Gastrocnemius medialis (tissue), 4 donors: ENCODE data around the gene CLNK. TPM values are rescaled to one million over a fixed set of nuclear protein-coding genes. Genes with fewer than 3 reads are reported as not detected.

ENCODE experiments used
- ATAC-seq, 2 donors: fragments of 150-250 bp; one replicate each; pipeline ENCODE4 v1.9.1; 2016
- DNase-seq, 2 donors: peaks; one replicate each; pipeline ENCODE4 v3.0.0-alpha.2; 2019
- H3K27ac ChIP-seq, 4 donors: fragments of 200-600 bp; sonication (generic); 1 replicate in 1 of 4; 2 replicates in 3 of 4; pipeline ENCODE4 v1.5.1; 2016 to 2018; ENCODE audit warnings: mild to moderate bottlenecking in 2 of 4, moderate library complexity in 1 of 4
- H3K27me3 ChIP-seq, 3 donors: fragments of 200-600 bp; sonication (generic) in 2 of 3; 1 replicate in 1 of 3; 2 replicates in 2 of 3; pipeline versions ENCODE4 v1.5.1 to v1.6.0; 2016 to 2019; ENCODE audit warnings: mild to moderate bottlenecking in 1 of 3, moderate library complexity in 1 of 3
- H3K36me3 ChIP-seq, 2 donors: fragments of 200-600 bp; sonication (generic) in 1 of 2; one replicate each; pipeline ENCODE4 v1.5.1; 2017 to 2018
- H3K4me1 ChIP-seq, 2 donors: fragments of 200-600 bp; sonication (generic) in 1 of 2; one replicate each; pipeline ENCODE4 v1.5.1; 2016 to 2017; ENCODE audit warnings: mild to moderate bottlenecking in 2 of 2
- H3K4me3 ChIP-seq, 4 donors: fragments of 200-600 bp; sonication (generic) in 3 of 4; 1 replicate in 1 of 4; 2 replicates in 3 of 4; pipeline ENCODE4 v1.5.1; 2016 to 2019; ENCODE audit warnings: mild to moderate bottlenecking in 2 of 4
- H3K9me3 ChIP-seq, 3 donors: fragments of 200-600 bp; sonication (generic) in 2 of 3; 1 replicate in 1 of 3; 2 replicates in 2 of 3; pipeline ENCODE4 v1.5.1; 2016 to 2019
- POLR2A ChIP-seq, 2 donors: fragments of 450-650 bp; IDR thresholded peaks; one replicate each; pipeline ENCODE4 v1.6.1; 2017; ENCODE audit warnings: antibody characterized with exemption in 2 of 2, mild to moderate bottlenecking in 2 of 2, moderate library complexity in 2 of 2
- in situ Hi-C, 4 donors: fragments of 200-750 bp; cut with MboI; loops; one replicate each; pipeline versions ENCODE4 v1.15.0 to v1.8.0; 2017; ENCODE audit warnings: low sequenced_read_pairs in 4 of 4
- intact Hi-C: fragments of 100-400 bp; cut with DNase I; formaldehyde crosslinking; loops from one replicate; pipeline ENCODE4 v1.15.1; 2023; ENCODE audit warnings: low total_unique reads
- total RNA-seq, 4 donors: library from RNA; depleted of rRNA; stranded (reverse); fragments of >200 nt; gene quantifications; one replicate each; pipeline versions ENCODE4 v1.1.0 to v1.2.3, GENCODE V29; 2016
- TF ChIP-seq, protein P1 (sequence below), 5 experiments: fragments of 450-650 bp in 3 of 5; fragments of 200-600 bp in 2 of 5; sonication (generic) in 2 of 5; IDR thresholded peaks in 4 of 5; conservative IDR thresholded peaks in 1 of 5; 1 replicate in 4 of 5; 2 replicates in 1 of 5; pipeline ENCODE4 v1.5.1; 2016 to 2019; ENCODE audit warnings: antibody characterized with exemption in 5 of 5, mild to moderate bottlenecking in 3 of 5, moderate library complexity in 3 of 5

CLNK gene
- total RNA-seq, 4 donors from 2014 or later: not detected

DNA sequence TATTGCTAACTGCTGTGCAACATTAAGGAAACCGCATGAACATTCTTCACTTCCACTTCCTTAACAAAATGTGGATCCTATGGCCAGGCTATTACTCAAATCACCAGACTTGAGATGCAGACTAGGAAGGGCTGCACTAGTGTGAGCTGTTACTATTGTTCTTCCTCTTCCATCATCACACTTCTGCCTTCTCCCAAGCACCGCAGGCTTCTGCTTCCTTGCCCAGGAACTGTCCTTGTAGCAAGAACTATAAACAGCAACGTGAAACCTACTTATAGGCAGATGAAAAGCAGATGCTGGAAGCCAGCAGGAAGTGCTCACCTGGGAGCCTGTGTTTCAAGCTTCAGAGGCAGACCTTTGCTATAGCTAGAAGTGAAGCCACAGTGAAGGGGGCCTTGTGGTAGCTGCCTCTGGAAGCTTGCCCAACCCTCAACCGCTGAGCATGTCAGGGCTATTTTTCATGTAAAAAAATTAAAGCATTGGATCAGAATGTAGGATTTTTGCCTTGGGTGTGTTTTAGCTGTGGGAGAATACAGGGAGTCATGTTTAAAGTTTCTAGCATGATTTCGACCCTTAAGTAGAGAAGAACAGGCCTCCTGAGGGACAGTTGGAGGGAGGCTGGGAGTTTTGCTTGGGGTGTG is 43.9 kb downstream of the CLNK start:
- in situ Hi-C loops: no loop called here
- no peaks in the 10 kb centered on the region for H3K36me3 ChIP-seq
- TF ChIP-seq, protein P1, sequence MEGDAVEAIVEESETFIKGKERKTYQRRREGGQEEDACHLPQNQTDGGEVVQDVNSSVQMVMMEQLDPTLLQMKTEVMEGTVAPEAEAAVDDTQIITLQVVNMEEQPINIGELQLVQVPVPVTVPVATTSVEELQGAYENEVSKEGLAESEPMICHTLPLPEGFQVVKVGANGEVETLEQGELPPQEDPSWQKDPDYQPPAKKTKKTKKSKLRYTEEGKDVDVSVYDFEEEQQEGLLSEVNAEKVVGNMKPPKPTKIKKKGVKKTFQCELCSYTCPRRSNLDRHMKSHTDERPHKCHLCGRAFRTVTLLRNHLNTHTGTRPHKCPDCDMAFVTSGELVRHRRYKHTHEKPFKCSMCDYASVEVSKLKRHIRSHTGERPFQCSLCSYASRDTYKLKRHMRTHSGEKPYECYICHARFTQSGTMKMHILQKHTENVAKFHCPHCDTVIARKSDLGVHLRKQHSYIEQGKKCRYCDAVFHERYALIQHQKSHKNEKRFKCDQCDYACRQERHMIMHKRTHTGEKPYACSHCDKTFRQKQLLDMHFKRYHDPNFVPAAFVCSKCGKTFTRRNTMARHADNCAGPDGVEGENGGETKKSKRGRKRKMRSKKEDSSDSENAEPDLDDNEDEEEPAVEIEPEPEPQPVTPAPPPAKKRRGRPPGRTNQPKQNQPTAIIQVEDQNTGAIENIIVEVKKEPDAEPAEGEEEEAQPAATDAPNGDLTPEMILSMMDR (IDR thresholded peaks at IDR 0.05 in 4 of 5, conservative IDR thresholded peaks at IDR 0.05 in 1 of 5): no peak
- no peak for TF ChIP-seq POLR2A (IDR thresholded peaks at IDR 0.05)
- ATAC-seq (no peak), DNase-seq (no peak)
- intact Hi-C loops: no loop called here
- H3K27ac ChIP-seq: no peak overlapping the region
- H3K27me3 ChIP-seq: no peaks in the 10 kb centered on the region
- no peaks in the 10 kb centered on the region for H3K9me3 ChIP-seq
- H3K4me3 ChIP-seq: no peak overlapping the region
- no peaks in the 10 kb centered on the region for H3K4me1 ChIP-seq

DNA sequence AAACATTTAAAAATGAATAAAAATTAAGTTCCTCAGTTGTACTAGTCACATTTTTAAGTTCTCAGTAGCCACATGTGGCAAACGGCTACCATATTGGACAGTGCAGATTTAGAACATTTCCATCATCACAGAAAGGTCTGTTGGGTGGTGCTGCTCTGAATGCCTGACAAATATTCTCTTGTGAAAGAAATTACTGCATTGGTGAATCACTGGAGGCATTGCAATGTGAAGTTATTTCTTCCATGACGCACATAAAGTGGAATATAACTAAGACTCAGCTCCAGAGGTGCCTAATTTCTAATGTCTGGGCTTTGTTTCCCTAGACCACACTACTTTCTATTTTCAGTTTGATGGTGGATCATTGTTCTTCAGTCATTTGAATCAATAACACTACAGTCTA is 44.9 kb downstream of the CLNK start:
- ATAC-seq (no peak), DNase-seq (no peak)
- no peak for TF ChIP-seq POLR2A (IDR thresholded peaks at IDR 0.05)
- TF ChIP-seq, protein P1 (IDR thresholded peaks at IDR 0.05 in 4 of 5, conservative IDR thresholded peaks at IDR 0.05 in 1 of 5): no peak
- Histone ChIP-seq H3K4me3 (no peak overlapping the region), H3K9me3 (no peaks in the 10 kb centered on the region), H3K4me1 (no peaks in the 10 kb centered on the region), H3K27me3 (no peaks in the 10 kb centered on the region), H3K27ac (no peak overlapping the region), H3K36me3 (no peaks in the 10 kb centered on the region)
- intact Hi-C loops (no loop called here), in situ Hi-C loops (no loop called here)

DNA sequence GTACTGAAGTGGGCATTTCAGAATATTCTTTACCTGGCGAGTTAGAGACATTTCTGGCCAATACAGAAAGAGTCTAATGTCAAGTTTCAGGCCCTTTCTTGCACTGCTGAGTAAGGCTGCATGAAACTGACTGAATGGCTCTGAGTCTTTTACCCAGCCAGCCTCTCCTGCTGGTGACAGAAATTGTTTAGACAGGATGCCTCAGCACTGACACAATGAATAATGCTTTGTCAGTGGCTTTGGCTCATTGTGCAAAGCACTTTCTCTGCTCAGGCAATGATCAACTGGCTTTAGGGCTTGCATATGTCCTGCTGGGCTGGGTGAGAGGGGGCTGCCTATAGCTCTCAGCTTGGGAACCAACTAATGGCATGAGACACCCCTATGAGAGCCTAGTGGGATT is 45.5 kb downstream of the CLNK start:
- DNase-seq (no peak), ATAC-seq (no peak)
- H3K4me1 ChIP-seq: no peaks in the 10 kb centered on the region
- no peaks in the 10 kb centered on the region for H3K27me3 ChIP-seq
- H3K9me3 ChIP-seq: no peaks in the 10 kb centered on the region
- intact Hi-C loops (no loop called here), in situ Hi-C loops (no loop called here)
- TF ChIP-seq POLR2A (IDR thresholded peaks at IDR 0.05): no peak
- TF ChIP-seq, protein P1 (IDR thresholded peaks at IDR 0.05 in 4 of 5, conservative IDR thresholded peaks at IDR 0.05 in 1 of 5): no peak
- H3K27ac ChIP-seq: no peak overlapping the region
- no peaks in the 10 kb centered on the region for H3K36me3 ChIP-seq
- no peak overlapping the region for H3K4me3 ChIP-seq

DNA sequence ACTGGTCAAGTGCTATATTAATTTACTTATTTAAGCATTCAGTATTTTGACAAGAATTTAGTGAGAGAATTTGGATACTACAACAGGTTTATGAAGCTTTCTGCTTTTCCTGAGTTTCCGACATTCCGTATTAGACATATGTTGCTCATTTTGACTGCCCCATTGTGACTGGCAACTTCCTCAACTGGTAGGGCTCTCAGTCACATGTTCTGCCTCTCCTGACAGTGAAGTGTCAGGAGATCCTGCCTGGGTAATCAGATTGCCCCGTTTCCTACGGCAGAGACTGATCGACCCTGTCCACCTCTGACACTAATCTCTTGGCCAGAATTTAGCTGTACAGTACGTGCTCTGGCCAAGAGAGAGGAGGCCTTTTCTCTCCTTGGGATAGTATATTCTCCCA is 49.5 kb downstream of the CLNK start:
- H3K36me3 ChIP-seq: no peaks in the 10 kb centered on the region
- in situ Hi-C loops (no loop called here), intact Hi-C loops (no loop called here)
- H3K4me3 ChIP-seq: no peak overlapping the region
- no peak overlapping the region for H3K27ac ChIP-seq
- no peaks in the 10 kb centered on the region for H3K4me1 ChIP-seq
- DNase-seq (no peak), ATAC-seq (no peak)
- H3K27me3 ChIP-seq: no peaks in the 10 kb centered on the region
- no peak for TF ChIP-seq POLR2A (IDR thresholded peaks at IDR 0.05)
- TF ChIP-seq, protein P1 (IDR thresholded peaks at IDR 0.05 in 4 of 5, conservative IDR thresholded peaks at IDR 0.05 in 1 of 5): no peak
- H3K9me3 ChIP-seq: no peaks in the 10 kb centered on the region

DNA sequence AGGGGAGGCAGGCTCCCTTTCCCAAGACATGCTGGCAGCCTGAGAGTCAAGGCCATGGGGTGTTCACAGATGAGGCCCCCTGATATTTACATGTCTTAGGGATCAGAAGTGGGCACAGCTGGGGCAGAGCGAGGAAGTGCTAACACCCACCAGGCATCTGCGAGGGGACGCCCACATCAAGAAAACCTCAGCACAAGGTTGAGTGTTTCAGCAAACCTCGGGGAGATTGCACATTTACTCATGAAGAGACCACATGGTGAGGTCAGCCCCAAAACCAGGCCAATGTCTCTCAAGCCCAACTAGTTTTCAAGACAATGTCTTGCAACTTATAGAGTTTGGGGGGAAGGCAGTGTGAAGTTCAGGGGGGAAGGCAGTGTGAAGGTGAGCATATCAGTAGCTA is 55.2 kb downstream of the CLNK start:
- no peaks in the 10 kb centered on the region for H3K36me3 ChIP-seq
- H3K27ac ChIP-seq: no peak overlapping the region
- H3K9me3 ChIP-seq: no peaks in the 10 kb centered on the region
- H3K27me3 ChIP-seq: no peaks in the 10 kb centered on the region
- TF ChIP-seq POLR2A (IDR thresholded peaks at IDR 0.05): no peak
- TF ChIP-seq, protein P1 (IDR thresholded peaks at IDR 0.05 in 4 of 5, conservative IDR thresholded peaks at IDR 0.05 in 1 of 5): no peak
- ATAC-seq (no peak), DNase-seq (no peak)
- intact Hi-C loops (no loop called here), in situ Hi-C loops (no loop called here)
- H3K4me1 ChIP-seq: no peaks in the 10 kb centered on the region
- no peak overlapping the region for H3K4me3 ChIP-seq
